ENCODE results near the gene LRRC74B.

Gene LRRC74B, protein sequence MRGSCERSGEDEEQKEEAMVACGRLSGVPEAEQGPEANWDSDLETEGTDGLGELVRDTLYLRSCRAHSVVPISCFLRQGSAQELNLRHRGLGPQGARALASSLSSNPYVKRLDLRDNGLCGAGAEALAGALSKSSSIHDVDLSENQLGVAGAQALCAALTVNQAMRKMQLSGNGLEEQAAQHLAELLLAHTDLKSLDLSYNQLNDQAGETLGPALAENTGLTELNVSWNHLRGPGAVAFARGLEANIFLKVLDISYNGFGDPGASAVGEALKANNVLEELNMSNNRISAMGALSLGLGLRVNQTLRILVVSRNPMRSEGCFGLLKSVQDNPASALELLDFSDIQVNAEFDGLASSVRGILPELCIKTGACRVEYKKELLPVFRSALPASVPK

DNA sequence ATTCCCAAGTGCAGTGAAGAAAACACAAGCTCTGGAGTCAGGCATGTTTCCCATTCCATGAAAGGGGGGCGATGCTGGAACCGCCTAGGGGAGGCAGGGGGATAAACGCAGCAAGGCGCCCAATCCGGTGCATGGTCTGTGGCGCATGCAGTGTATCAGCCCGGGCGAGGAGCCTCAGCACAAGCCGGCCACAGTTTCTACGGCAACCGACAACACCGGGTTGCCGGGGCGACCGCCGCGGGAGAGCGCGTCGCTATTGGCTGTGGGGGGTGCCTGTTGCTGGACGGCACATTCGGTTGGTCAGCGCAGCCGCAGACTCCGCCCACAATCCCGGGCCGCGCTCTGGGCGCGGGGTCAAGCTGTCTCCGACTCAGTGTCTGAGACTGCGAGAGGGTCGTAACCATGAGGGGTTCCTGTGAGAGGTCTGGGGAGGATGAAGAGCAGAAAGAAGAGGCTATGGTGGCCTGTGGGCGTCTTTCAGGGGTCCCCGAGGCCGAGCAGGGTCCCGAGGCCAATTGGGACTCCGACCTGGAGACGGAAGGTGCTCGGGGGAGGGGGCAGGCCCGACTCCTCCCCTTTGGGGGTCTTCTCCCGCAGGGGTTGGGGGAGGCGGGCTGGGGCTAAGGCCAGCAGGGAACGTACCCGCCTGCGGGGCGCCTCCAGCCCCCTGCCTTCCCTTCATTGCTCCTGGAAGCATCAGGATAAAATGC lies at the start of gene LRRC74B:
Gene LRRC74B (plus strand): TSS at position 362 of the 710 bp plus-strand sequence. CDS start 41 bp downstream, at position 403.
- H3K9me3 Mint-ChIP-seq, result no peaks in the 10 kb centered on the region
- no peaks in the 10 kb centered on the region for H3K36me3 Mint-ChIP-seq
- peak; percentile 81 for DNase-seq
- peak; percentile 98 for ATAC-seq (replicated peaks)
- H3K27me3 Mint-ChIP-seq, result peaks cover 36 to 43% of the 10 kb centered on the region in 2 donors
- peak within 1 kb of the TSS; percentile 87 to 88 for H3K4me3 Mint-ChIP-seq
- peak within 1 kb of the TSS; percentile 94 for H3K27ac Mint-ChIP-seq
- H3K4me1 Mint-ChIP-seq, result peaks cover 19 to 28% of the 10 kb centered on the region in 2 donors

DNA sequence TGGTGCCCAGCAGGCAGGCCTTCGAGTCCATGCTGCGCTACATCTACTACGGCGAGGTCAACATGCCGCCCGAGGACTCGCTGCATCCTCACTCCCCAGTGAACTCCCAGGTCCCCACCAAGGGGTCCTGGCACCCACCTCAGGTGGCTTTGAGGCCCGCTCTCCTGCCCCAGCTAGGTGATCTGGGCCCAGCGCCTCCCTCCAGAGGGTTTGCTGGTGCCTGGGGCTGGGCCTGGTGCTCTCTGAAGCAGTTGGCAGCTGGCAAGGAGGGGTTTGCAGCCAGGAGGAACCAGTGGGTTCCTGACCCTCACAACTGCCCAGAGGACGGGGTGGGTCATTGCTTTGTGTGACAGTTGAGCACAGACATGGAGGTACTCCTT lies 49.7 kb upstream of the LRRC74B start:
- no peak overlapping the region for H3K4me3 Mint-ChIP-seq
- peak overlapping the region; percentile 42 for H3K27ac Mint-ChIP-seq
- H3K4me1 Mint-ChIP-seq, result peaks cover 15 to 27% of the 10 kb centered on the region in 2 donors
- H3K27me3 Mint-ChIP-seq, result no peaks in the 10 kb centered on the region
- peaks cover 31 to 46% of the 10 kb centered on the region in 2 donors for H3K36me3 Mint-ChIP-seq
- no peak for DNase-seq
- no peak for ATAC-seq (replicated peaks)
- no peaks in the 10 kb centered on the region for H3K9me3 Mint-ChIP-seq

DNA sequence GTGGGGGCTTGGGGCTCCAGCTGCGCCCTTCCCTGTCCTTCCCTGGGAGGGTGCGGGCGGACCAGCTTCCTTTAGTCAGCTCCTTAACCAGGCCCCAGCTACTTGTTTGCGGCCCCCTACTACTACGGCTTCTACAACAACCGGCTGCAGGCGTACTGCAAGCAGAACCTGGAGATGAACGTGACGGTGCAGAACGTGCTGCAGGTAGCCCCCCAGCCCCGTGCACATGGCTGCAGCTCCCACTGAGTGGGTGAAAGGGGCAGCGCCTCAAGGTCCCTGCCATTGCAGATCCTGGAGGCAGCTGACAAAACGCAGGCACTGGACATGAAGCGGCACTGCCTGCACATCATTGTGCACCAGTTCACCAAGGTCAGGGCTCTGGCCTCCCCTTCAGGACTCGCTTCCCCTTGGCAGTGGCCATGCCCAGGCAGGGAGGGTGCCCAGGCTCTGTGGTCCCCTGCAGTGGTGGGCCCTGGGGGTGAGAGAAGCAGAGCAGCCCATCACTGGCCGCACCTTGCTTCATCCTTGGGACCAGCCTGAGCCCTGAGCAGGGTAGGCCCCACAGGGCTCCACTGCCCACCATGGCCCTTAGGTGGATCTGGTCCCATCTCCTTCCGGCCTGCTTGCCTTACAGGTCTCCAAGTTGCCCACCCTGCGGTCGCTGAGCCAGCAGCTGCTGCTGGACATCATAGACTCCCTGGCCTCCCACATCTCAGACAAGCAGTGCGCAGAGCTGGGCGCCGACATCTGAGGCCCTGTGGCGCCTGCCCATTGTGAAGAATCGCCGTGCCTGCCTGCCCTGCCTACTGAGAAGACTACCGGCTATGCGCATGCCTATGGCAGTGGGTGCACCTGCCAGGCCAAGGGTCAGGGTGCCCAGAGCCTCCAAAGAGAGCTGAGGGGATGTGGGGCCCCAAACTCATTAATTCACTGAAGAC lies 48.9 kb upstream of the LRRC74B start:
- no peak for DNase-seq
- H3K27ac Mint-ChIP-seq, result peak overlapping the region; percentile 42
- no peaks in the 10 kb centered on the region for H3K9me3 Mint-ChIP-seq
- no peak for ATAC-seq (replicated peaks)
- peaks cover 33 to 51% of the 10 kb centered on the region in 2 donors for H3K36me3 Mint-ChIP-seq
- H3K27me3 Mint-ChIP-seq, result no peaks in the 10 kb centered on the region
- H3K4me3 Mint-ChIP-seq, result no peak overlapping the region
- peaks cover 19 to 33% of the 10 kb centered on the region in 2 donors for H3K4me1 Mint-ChIP-seq

DNA sequence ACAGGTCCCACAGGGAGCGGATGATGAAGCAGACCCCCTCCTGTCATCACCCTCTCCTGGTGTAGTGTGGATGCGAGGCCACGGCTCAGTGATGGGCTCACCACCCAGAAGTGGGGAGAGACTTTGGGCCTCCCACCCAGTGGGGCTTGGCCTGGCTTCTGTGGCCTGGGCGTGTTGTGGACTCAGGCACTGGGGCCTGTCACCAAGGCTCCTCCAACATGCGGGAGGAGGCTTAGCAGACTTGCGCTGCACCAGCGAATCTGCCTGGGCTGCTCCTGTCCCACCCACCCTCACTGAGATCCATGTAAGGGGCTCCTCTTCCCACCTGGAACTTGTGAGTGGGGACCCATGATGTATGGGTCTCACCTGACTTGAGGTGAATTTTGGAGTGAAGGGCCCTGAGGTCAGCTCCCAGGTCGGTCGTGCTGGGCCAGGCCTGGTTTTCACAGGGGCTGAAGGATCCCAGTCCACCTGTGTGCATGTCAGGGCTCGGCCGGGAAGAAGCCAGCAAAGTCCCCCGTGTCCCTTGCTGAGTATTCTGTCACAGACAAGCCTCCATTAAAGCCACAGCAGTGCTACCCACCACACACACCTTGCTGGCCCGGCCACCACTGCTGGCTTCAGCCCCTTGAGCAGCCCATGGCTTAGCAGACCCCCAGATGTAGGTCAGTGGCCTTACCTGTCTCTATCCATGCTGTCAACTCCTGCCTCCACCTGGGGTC lies 48.0 kb upstream of the LRRC74B start:
- DNase-seq (no peak), ATAC-seq (replicated peaks) (no peak)
- Mint-ChIP-seq H3K27me3 (no peaks in the 10 kb centered on the region), H3K9me3 (no peaks in the 10 kb centered on the region), H3K4me1 (peaks cover 19 to 33% of the 10 kb centered on the region in 2 donors), H3K27ac (peak overlapping the region; percentile 92), H3K4me3 (no peak overlapping the region), H3K36me3 (peaks cover 33 to 46% of the 10 kb centered on the region in 2 donors)

DNA sequence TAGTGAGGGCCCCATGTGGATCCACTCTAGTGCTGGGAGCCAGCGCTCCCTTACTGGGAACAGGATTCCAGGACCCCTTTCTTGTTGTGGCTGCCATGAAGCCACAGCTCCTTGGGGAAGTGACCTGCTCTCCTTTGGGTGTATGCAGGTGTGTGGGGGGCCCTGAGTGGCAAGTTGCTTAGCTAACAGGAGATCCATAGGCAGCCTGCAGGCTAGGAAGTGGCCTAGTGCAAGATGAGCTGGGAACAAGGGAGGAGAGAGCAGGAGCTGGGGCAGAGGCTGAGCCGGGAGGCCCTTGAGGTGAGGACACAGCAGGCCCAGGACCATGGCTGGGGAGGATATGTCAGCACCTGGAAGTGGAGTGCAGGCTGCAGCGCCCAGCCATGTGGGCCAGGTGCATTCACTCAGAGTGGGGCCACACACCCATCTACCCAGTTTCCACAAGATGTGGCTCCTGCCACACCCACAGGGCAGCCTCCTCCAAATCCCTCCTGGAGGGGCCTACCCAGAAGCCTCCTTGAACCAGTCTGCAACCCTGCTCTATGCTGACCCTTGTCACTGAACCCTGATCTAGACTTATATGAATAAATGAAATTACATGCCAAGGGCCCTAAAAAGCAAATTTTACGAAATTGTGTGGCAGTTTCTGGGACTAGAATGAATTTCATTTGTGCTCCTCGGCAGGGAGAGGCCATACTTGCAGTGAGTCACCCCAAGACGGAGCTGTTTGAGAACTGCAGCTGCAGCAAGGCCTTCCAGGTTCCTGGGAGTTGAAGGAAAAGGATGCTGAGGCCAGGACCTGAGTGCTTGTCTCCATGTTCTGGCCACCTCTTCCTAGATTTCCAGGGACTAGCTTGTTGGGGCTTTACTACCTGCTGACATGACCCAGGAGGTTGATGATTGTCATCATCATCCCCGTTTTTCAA lies 47.1 kb upstream of the LRRC74B start:
- Mint-ChIP-seq H3K4me1 (peaks cover 23 to 43% of the 10 kb centered on the region in 2 donors), H3K9me3 (no peaks in the 10 kb centered on the region), H3K4me3 (no peak overlapping the region), H3K36me3 (peaks cover 30 to 42% of the 10 kb centered on the region in 2 donors), H3K27ac (peak overlapping the region; percentile 92), H3K27me3 (no peaks in the 10 kb centered on the region)
- ATAC-seq (replicated peaks), result no peak
- no peak for DNase-seq

DNA sequence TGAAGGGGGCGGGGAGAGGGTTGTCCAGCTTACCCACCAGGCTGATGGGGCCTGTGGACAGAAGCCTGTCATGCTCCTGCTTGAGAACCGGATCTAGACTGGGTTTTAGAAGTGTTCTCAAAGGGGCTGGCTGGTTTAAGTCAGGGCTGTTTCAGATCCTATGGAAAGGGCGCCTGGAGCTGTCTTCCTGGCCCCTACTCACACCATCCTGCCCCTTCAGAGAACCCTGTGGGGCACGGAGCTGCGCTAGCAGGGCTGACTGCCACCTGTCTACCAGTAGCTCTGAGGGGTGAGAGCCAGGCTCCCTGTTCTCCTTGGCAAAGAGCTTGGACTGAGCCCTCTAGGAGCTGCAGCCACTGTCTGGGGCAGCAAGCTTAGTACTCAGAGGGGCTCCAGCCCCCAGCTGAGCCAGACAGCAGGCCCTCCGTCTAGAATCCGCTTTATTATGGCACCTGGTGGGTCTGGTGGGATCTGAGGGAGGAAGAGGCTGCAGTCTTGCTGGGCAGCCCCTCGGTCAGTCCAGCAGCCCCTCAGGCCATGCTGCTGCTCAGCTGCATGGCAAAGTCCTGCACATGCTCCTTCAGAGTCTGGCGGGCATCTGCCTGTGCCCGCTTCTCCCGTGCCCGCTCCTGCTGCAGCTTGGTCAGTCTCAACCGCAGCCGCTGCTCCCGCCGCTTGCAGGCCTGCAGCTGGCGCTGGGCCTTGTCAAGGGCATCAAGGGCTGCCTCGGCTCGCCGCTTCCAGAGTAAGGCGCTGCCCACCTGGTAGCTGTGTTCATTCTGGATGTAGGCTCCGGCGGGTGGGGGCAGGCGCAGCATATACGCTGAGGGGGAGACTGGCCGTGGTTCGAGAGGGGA lies 46.2 kb upstream of the LRRC74B start:
- H3K4me1 Mint-ChIP-seq, result peaks cover 23 to 46% of the 10 kb centered on the region in 2 donors
- H3K27me3 Mint-ChIP-seq, result no peaks in the 10 kb centered on the region
- H3K36me3 Mint-ChIP-seq, result peaks cover 30 to 41% of the 10 kb centered on the region in 2 donors
- DNase-seq (no peak), ATAC-seq (replicated peaks) (no peak)
- H3K9me3 Mint-ChIP-seq, result no peaks in the 10 kb centered on the region
- H3K4me3 Mint-ChIP-seq, result peak overlapping the region; percentile 83 to 97
- peak overlapping the region; percentile 73 for H3K27ac Mint-ChIP-seq

DNA sequence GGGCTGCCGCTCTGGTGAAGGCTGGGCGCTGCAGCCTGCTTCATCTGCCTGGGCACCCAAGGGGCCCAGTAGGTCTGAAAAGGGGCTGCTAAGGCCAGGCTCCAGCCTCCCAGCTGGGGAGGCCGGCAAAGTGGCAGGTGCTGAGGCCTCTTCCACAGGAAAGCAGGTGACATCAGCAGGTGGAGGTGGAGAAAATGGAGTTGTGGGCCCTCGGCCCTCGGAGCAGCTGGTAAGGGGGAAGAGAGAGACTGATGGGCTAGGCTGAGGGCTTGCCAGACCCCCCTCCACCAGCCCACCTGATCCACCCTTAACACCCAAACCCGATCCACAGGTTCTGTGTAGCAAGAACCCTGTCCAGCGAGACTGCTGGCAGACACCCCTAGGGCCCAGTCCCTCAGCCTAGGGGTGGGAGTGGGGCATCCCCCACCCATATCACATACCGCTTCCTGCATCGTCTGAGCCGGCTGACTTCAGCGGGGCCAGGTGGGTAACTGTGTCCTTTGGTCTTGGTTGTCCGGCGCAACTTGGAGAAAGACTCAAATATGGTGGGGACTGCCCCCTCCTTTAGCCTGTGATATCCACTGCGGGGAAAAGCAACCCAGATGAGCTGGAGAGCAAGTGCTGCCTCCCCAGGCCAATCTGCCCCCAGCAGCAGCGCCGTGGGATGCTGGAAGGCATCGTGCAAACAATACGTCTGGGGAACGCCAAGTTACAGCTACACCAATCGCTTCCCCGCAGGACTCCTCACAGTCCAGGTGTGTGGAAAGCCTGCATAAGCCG lies 45.3 kb upstream of the LRRC74B start:
- no peaks in the 10 kb centered on the region for H3K9me3 Mint-ChIP-seq
- peaks cover 23 to 46% of the 10 kb centered on the region in 2 donors for H3K4me1 Mint-ChIP-seq
- H3K4me3 Mint-ChIP-seq, result peak overlapping the region; percentile 83 to 97
- peaks cover 29 to 34% of the 10 kb centered on the region in 2 donors for H3K36me3 Mint-ChIP-seq
- no peak for ATAC-seq (replicated peaks)
- H3K27me3 Mint-ChIP-seq, result no peaks in the 10 kb centered on the region
- H3K27ac Mint-ChIP-seq, result peak overlapping the region; percentile 98
- DNase-seq, result no peak

DNA sequence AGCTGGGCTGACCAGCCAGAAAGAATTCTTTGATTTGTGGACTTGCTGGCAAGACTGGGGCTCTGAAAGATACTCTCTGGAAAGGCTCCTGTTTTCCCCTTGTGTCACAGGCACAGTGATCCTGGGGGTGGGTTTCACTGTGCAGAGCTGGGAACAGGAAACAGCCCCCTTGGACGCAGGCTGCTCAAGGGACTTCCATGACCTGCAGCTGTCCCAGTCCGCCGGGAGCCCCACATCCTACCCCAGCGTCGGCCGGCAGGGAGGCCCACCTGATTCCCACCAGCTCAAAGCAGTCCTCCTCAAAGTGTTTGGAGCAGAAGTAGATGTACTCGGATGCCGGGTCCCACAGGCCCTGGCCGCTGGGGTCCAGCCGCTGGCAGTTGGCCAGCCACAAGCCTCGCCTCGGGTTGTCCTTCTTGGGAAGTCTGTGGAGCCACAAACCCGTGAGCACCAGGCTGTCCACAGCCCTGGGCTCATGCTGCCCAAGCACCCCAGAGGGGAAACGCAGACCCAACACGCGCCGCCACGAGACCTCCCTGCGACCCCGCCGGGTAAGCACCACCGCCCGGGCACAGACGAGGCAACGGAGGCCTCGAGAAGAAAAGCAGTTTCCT lies 44.7 kb upstream of the LRRC74B start:
- Mint-ChIP-seq H3K4me1 (peaks cover 22 to 44% of the 10 kb centered on the region in 2 donors), H3K4me3 (peak overlapping the region; percentile 83 to 97), H3K36me3 (peaks cover 25 to 30% of the 10 kb centered on the region in 2 donors), H3K27me3 (no peaks in the 10 kb centered on the region), H3K9me3 (no peaks in the 10 kb centered on the region), H3K27ac (peak overlapping the region; percentile 98)
- ATAC-seq (replicated peaks), result no peak
- no peak for DNase-seq

DNA sequence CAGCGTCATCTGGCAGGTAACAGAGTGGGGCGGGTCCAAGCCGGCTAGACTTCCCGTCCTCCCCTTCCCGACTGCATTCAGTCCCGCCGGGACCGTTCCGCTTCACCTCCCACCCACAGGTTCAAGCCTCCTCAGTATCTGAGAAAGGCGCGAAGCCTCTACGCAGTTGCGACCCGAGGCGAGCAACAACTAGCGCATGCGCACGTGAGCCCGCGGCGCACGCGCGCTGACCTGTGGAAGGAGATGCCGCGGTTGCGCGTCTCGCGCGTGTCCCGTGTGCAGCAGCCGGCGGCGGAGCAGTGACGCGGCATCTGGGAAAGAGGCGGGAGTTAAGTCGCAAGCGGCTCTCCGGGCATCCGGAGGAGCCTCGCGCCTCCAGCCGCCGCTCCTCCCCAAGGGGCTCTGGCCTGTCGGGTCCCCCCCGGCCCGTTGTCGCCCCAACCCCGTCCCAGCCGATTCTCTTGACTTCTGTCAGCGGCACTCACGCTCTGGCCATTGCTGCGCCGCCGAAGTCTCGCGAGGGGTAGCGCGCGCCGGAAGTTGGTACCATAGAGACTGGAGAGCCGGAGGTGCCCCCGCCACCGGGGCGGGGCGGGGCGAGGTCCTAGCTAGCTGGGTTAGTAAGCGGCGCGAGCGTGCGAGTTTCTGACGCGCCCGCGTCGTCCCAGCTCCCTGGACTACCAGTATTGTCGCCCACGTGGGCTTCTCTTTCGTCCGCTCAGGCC lies 44.0 kb upstream of the LRRC74B start, which contains the start of gene THAP7:
Gene THAP7 (minus strand): TSS at position 518 of the 725 bp plus-strand sequence. CDS start 207 bp downstream, at position 311.
- peak; percentile 95 for DNase-seq
- H3K36me3 Mint-ChIP-seq, result peaks cover 23 to 26% of the 10 kb centered on the region in 2 donors
- H3K4me3 Mint-ChIP-seq, result peak within 1 kb of the TSS; percentile 83 to 97
- no peaks in the 10 kb centered on the region for H3K27me3 Mint-ChIP-seq
- peak; percentile 92 to 93 for ATAC-seq (replicated peaks)
- H3K27ac Mint-ChIP-seq, result peak within 1 kb of the TSS; percentile 98
- H3K4me1 Mint-ChIP-seq, result peaks cover 20 to 42% of the 10 kb centered on the region in 2 donors
- H3K9me3 Mint-ChIP-seq, result no peaks in the 10 kb centered on the region

DNA sequence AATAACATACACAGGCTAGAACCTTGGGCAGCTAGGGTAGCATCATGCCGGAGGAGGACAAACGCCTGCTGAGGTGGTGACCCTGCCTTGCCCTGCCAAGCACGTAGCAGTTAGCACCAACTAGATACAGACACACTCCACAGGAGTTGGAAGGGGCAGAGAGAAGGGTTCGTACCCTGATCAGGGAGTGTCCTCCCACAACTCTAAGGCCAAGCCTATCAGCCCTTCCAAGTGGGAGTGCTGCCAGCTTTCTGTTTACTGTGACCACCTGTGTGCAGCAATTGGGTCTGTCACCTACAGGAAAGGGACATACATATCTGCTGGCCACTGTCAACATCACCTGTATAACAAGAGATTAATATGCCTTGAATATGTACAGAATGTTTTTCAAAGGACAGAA lies 42.0 kb upstream of the LRRC74B start:
- Mint-ChIP-seq H3K36me3 (peaks cover 15 to 16% of the 10 kb centered on the region in 2 donors), H3K9me3 (no peaks in the 10 kb centered on the region), H3K4me1 (peaks cover 15 to 35% of the 10 kb centered on the region in 2 donors), H3K27ac (peak overlapping the region; percentile 98), H3K27me3 (no peaks in the 10 kb centered on the region), H3K4me3 (peak overlapping the region; percentile 83 to 97)
- no peak for ATAC-seq (replicated peaks)
- no peak for DNase-seq
